ENCODE data around the gene HOMER3. TPM values are rescaled to one million over a fixed set of nuclear protein-coding genes. Genes with fewer than 3 reads are reported as not detected.
A peak's percentile ranks its signal among the peaks of the same experiment; 100 is the strongest.

The HOMER3 gene
- total RNA-seq, 2 donors from 2014 or later: 27.5 to 29.0 TPM

DNA sequence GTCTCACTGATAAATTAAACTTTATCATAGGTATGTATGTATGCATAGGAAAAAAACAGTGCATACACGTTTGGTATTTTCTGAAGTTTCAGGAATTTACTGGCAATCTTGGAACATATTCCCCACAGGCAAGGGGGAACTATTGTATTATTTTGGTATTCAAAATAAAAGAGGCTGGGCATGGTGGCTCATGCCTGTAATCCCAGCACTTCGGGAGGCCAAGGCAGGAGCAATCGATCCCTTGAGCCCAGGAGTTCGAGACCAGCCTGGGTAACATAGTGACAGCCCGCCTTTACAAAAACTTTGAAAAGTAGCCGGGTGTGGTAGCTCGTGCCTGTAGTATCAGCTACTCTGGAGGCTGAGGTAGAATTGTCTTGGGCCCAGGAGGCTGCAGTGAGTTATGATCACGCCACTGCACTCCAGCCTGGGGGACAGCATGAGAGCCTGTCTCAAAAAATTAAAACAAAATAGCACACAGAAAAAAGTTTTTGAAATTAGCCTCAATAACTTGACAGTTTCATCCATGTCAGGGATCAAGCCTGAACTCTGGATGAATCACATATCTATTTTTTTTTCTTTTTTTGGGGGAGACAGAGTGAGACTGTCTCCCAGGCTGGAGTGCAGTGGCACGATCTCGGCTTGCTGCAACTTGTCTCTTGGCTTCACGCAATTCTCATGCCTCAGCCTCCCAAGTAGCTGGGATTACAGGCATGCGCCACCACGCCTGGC lies 29.1 kb upstream of the HOMER3 start:
- H3K27ac ChIP-seq: peak overlapping the region in 3 of 4 donors; percentile 18 to 75 (median 53)
- no peaks in the 10 kb centered on the region for H3K9me3 ChIP-seq
- intact Hi-C loops (cut with DNase I): no loop called here
- no peaks in the 10 kb centered on the region for H3K36me3 ChIP-seq (replicated peaks in 1 of 2; ENCODE audit: insufficient read depth in 1 of 2, low read depth in 2 of 2)
- no peak for DNase-seq
- TF ChIP-seq, protein P1, sequence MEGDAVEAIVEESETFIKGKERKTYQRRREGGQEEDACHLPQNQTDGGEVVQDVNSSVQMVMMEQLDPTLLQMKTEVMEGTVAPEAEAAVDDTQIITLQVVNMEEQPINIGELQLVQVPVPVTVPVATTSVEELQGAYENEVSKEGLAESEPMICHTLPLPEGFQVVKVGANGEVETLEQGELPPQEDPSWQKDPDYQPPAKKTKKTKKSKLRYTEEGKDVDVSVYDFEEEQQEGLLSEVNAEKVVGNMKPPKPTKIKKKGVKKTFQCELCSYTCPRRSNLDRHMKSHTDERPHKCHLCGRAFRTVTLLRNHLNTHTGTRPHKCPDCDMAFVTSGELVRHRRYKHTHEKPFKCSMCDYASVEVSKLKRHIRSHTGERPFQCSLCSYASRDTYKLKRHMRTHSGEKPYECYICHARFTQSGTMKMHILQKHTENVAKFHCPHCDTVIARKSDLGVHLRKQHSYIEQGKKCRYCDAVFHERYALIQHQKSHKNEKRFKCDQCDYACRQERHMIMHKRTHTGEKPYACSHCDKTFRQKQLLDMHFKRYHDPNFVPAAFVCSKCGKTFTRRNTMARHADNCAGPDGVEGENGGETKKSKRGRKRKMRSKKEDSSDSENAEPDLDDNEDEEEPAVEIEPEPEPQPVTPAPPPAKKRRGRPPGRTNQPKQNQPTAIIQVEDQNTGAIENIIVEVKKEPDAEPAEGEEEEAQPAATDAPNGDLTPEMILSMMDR (IDR thresholded peaks at IDR 0.05): no peak
- no peak for TF ChIP-seq POLR2A (IDR thresholded peaks at IDR 0.05)
- H3K27me3 ChIP-seq: no peaks in the 10 kb centered on the region
- 72 to 73% methylated on average over 11 to 13 of the region's 13 CpGs for WGBS, 2 donors
- ATAC-seq: no peak
- H3K4me3 ChIP-seq: no peak overlapping the region
- H3K4me1 ChIP-seq: no peaks in the 10 kb centered on the region

DNA sequence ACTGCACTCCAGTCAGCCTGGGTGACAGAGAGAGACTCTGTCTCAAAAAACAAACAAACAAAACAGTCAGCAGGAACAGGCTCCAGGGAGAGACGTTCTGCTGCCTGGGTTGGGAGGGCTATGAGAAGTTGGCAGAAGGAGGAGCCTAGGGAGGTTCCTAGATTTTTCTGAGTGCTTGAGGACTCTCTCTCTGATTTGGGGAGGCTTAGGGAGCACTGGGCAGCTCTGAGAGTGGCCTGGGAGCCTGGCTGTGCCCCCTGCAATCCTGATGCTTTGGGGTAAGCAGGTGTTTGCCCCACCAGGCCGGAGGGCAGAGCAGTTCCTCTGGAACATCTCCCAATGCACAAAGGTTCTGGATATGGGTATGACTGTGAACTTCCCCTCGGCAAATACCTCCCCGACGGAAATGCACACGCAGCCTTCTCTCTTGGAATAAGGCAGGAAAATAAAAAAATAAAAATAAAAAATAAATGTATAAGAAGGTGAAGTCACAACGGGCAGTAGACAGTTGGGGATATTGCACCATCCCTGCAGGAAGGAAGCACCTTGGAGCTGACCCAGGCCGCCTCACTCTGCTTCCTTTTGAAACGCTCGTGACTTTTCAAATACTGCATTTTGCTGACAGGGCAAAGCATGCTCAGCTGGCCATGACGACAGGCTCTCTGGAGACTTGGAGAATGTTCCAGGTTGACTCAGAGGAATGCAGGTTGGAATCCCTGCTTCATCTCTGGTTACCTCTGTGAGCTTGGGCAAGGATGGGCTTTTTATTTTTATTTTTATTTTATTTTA lies 26.5 kb upstream of the HOMER3 start:
- Histone ChIP-seq H3K9me3 (no peaks in the 10 kb centered on the region), H3K4me3 (no peak overlapping the region), H3K27me3 (no peaks in the 10 kb centered on the region), H3K27ac (peak overlapping the region in 2 of 4 donors; percentile 30 to 63), H3K36me3 (replicated peaks in 1 of 2; ENCODE audit: insufficient read depth in 1 of 2, low read depth in 2 of 2) (no peaks in the 10 kb centered on the region), H3K4me1 (no peaks in the 10 kb centered on the region)
- WGBS, 2 donors: 42 to 49% methylated on average over 11 of the region's 11 CpGs
- no peak for ATAC-seq
- DNase-seq: peak in 3 of 4 donors; percentile 41 to 73 (median 43)
- intact Hi-C loops (cut with DNase I): no loop called here
- TF ChIP-seq, protein P1 (IDR thresholded peaks at IDR 0.05): no peak
- TF ChIP-seq POLR2A (IDR thresholded peaks at IDR 0.05): no peak

DNA sequence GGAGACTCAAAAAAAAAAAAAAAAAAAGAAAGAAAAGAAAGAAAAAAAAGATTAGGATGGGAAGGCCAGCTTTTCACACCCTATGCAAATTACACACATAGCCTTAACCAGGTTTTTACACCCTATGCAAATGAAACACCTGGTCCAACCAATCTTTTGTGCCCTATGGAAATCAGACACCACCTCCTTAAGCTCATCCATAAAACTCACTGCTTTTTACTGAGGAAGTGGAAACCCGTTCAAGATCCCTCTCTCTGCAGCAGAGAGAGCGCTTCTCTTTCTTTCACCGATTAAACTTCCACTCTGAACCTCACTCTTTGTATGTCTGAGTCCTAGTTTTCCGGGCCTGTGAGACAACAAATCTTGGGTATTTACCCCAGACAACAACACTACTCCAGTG lies 25.3 kb upstream of the HOMER3 start:
- Histone ChIP-seq H3K4me1 (no peaks in the 10 kb centered on the region), H3K36me3 (replicated peaks in 1 of 2; ENCODE audit: insufficient read depth in 1 of 2, low read depth in 2 of 2) (no peaks in the 10 kb centered on the region), H3K27ac (peak overlapping the region in 1 of 4 donors; percentile 63), H3K9me3 (no peaks in the 10 kb centered on the region), H3K27me3 (no peaks in the 10 kb centered on the region), H3K4me3 (no peak overlapping the region)
- ATAC-seq: no peak
- WGBS, 2 donors: 40 to 64% methylated on average over 4 of the region's 4 CpGs
- intact Hi-C loops (cut with DNase I): no loop called here
- DNase-seq: no peak
- TF ChIP-seq POLR2A (IDR thresholded peaks at IDR 0.05): no peak
- TF ChIP-seq, protein P1 (IDR thresholded peaks at IDR 0.05): no peak

DNA sequence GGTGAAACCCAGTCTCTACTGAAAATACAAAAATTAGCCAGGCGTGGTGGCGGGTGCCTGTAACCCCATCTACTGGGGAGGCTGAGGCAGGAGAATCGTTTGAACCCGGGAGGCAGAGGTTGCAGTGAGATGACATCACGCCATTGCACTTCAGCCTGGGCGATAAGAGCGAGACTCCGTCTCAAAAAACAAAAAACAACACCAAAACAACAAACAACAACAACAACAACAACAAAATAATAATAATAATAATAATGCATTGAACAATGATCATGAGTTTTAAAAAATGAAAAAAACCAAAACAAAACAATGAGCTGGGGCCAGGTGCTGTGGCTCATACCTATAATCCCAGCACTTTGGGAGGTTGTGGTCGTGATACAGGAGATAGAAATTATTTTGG lies 23.1 kb upstream of the HOMER3 start:
- no peaks in the 10 kb centered on the region for H3K36me3 ChIP-seq (replicated peaks in 1 of 2; ENCODE audit: insufficient read depth in 1 of 2, low read depth in 2 of 2)
- H3K27ac ChIP-seq: no peak overlapping the region
- H3K4me3 ChIP-seq: no peak overlapping the region
- H3K27me3 ChIP-seq: no peaks in the 10 kb centered on the region
- no peak for TF ChIP-seq POLR2A (IDR thresholded peaks at IDR 0.05)
- TF ChIP-seq, protein P1 (IDR thresholded peaks at IDR 0.05): no peak
- intact Hi-C loops (cut with DNase I): no loop called here
- WGBS, 2 donors: 80 to 89% methylated on average over 9 of the region's 9 CpGs
- DNase-seq (no peak), ATAC-seq (no peak)
- H3K9me3 ChIP-seq: no peaks in the 10 kb centered on the region
- H3K4me1 ChIP-seq: no peaks in the 10 kb centered on the region
